AG09319 (cell line): ENCODE results near the gene KPNA4.

ENCODE experiments used
- DNase-seq: peaks from one replicate; pipeline ENCODE4 v3.0.0-alpha.2; 2010; ENCODE audit warnings: low read depth; ENCODE audit errors: extremely low read depth
- TF ChIP-seq, protein P1 (sequence below): IDR thresholded peaks from 2 replicates; pipeline ENCODE4 v1.5.1; 2011; ENCODE audit warnings: low read depth, mild to moderate bottlenecking, inconsistent platforms, low read length, moderate library complexity

The KPNA4 gene

DNA sequence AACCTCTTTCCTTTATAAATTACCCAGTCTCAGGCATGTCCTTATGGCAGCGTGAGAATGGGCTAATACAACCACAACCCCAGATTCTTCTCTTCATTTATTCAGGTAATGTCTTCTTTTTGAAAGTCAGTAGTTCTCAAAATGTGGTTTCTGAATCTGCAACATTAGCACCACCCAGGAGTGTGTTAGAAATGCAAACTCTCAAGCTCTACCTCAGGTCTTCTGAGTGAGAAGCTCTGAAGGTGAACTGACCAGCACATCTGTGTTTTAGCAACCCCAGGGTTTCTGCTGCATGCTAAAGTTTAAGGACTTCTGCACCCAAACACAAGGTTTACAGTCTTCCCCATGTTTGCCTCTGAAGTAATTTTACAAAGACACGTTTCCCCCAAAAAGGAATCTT lies 93.5 kb downstream of the KPNA4 start:
- no peak for DNase-seq
- TF ChIP-seq, protein P1, sequence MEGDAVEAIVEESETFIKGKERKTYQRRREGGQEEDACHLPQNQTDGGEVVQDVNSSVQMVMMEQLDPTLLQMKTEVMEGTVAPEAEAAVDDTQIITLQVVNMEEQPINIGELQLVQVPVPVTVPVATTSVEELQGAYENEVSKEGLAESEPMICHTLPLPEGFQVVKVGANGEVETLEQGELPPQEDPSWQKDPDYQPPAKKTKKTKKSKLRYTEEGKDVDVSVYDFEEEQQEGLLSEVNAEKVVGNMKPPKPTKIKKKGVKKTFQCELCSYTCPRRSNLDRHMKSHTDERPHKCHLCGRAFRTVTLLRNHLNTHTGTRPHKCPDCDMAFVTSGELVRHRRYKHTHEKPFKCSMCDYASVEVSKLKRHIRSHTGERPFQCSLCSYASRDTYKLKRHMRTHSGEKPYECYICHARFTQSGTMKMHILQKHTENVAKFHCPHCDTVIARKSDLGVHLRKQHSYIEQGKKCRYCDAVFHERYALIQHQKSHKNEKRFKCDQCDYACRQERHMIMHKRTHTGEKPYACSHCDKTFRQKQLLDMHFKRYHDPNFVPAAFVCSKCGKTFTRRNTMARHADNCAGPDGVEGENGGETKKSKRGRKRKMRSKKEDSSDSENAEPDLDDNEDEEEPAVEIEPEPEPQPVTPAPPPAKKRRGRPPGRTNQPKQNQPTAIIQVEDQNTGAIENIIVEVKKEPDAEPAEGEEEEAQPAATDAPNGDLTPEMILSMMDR = no peak

DNA sequence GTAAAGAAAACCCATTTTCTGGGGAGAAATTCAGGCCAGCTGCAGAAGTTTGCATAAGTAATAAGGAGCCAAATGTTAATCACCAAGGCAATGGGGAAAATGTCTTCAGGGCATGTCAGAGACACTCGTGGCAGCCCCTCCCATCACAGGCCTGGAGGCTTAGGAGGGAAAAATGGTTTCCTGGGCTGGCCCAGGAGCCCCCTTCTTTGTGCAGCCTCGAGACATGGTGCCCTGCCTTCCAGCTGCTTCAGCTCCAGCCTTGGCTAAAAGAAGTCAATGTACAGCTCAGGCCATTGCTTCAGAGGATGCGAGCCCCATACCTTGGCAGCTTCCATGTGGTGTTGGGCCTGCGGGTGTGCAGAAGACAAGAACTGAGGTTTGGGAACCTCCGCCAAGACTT lies 95.2 kb downstream of the KPNA4 start:
- TF ChIP-seq, protein P1 = no peak
- no peak for DNase-seq

DNA sequence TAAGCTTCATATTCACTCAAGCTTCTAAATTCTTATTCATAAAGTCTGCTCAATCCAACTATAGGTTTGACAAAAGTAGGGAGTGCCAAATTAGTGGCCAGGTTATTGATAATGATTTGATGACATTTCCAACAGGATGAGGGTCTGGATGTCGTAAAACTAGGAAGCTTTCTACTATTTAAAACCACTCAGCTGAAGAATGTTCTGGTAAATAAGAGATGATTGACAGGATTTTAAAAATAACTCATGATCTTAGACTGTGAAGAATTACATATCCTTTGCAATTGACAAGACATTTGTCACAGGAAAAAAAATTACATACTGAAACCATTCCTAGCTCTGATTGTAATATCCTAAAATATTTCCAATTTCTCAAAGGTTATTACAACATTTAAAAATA lies 100.4 kb downstream of the KPNA4 start:
- no peak for DNase-seq

DNA sequence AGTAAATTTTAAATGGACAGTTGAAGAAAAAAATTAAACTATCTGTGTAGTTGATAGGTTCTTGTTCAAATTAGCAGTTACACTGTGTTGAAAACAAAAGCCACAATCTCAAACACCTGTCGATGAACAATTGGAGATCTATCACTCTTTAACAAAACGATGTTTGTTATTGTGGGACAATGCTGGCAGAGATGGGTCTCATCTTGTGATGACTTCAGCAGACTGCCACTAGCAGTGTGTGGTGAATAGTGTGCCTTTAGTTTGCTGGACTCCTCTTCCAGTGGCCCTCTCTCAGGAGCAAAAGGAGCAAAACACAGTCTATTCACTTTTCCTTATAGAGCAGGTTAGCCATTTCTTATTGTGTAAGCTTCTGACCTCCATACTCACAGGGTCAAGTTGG lies 101.0 kb downstream of the KPNA4 start:
- no peak for DNase-seq
- TF ChIP-seq, protein P1 = no peak

More for the DNA sequence above, 100.4 kb downstream of the KPNA4 start:
- TF ChIP-seq, protein P1 = no peak

DNA sequence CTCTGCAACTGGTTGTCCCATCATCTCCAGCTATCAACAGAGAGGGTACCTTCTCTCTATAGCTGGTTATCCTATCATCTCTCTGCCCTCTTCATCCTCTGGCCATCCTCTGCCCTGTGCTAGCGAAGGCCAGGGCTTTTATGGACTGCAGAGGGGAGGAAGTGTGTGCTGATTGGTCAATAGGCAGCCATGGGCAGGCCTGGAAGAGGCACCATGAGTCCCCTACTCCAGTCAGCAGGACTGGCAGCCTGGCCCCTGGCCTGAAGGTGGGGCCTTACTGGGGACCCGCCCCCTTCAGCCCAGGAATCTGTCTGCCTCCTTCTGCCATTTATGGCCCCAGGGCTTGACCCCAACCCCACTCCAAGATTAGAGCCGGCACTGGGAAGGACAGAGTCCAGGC lies 105.3 kb downstream of the KPNA4 start:
- DNase-seq = no peak
- TF ChIP-seq, protein P1 = no peak

DNA sequence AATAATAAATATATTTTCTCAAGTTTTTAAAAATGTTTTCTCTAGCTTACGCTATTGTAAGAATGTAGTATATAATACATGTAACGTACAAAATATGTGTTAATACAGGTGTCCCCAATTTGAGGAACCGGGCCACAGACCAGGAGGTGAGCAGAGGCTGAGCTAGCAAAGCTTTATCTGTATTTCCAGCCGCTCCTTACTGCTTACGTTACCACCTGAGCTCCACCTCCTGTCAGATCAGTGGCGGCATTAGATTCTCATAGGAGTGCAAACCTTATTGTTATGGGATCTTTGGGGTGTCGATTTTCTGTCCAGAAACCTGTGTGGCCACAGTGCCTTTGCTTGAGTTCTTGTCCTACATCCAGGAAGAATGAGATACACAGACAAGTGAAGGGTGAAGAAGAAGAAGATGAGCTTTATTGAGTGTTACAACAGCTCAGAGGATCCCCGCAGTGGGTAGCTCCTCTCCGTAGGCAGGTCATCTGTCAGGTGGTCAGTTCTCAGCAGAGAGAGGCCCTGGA lies 105.9 kb downstream of the KPNA4 start:
- DNase-seq = no peak
- TF ChIP-seq, protein P1 = no peak

DNA sequence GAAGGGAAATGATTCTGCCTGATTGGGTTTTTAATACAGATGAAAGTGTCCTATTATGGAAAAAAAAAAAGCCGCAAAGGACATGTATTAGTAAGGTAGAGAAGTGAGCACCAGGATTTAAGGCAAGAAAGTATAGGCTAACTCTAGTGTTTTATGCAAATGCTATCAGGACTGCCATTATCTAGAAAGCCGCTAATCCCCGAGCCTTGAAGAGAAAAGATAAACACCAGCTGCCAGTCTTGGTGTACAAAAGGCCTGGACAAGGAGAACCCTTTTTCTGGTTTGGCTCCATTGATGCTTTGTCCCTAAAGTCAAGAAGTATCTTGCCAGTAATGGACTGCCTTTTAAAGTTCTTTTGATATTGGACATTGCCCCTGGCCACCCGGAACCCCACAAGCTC lies 107.2 kb downstream of the KPNA4 start:
- TF ChIP-seq, protein P1 = no peak
- no peak for DNase-seq
